Activated CD8-positive, alpha-beta memory T cell treated with anti-CD3 and anti-CD28 coated beads, Interleukin-2, amount 50 U/mL, for 48 hours (primary cell): ENCODE measurements around the gene DNASE1.
"Not testable (repeated sequence)": the region's sequence is repeated elsewhere in the genome, so short reads cannot be mapped to it uniquely, and the experiment has no call there.

Experiments
- DNase-seq: peaks from one replicate; pipeline ENCODE4 v3.0.0-alpha.2; 2020

DNASE1 gene, protein sequence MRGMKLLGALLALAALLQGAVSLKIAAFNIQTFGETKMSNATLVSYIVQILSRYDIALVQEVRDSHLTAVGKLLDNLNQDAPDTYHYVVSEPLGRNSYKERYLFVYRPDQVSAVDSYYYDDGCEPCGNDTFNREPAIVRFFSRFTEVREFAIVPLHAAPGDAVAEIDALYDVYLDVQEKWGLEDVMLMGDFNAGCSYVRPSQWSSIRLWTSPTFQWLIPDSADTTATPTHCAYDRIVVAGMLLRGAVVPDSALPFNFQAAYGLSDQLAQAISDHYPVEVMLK

DNA sequence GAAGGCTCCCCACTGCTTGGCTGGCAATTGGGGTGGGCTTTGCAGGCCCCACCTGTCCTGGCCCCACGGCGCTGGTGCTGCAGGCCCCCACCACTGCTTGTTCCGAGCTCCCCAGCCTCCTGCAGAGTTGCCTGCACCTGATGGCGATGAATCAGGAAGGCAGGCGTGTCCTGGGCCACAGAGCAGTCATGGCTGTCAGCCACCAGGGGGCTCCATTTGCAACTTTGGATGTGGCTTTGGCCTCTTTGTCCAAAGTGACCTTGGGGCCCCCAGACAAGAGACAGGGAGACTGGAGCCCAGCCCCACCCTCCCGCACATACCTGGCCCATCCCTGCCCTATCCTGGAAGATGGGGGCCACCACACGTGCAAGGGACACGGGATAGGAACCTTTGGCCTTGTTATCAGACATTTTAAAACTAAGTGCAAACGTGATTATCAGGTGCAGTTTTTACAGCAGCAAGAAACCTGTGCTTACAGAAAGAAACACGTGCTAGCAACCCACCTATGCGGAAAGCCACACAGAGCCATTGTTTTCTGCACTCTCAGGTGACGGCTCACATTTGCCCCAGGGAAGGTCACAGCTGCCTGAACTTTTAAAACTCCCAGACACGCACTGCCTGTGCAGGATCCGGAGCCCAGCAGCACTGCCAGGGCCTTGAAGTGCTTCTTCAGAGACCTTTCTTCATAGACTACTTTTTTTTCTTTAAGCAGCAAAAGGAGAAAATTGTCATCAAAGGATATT, at the start of gene DNASE1:
TSS of gene DNASE1 (plus strand) at position 443 of the 743 bp plus-strand sequence. CDS start 683 bp downstream, outside the sequence.
- peak; percentile 79 for DNase-seq

DNA sequence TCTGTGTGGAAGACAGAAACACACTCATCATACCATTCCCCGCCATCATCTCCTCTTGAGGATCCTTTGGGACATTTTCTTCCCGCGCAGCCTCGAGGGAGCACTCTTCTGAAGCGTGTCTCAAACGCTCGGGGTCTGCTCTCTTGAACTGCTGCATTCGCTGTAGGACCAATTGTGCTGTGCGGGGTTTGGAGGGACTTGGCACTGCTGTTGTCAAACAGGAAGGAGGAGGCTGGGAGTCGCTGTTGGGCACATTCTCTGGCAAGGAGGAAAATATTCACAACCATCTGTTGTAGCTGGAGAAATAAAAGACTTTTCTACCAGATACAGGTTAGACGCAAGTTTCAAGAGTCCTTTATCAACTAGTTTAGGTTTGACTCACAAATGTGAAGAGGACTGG, 48.0 kb upstream of the DNASE1 start:
- no peak for DNase-seq

- DNase-seq = no peak
Measured at GRCh38 chr16:3607161-3607560, 47.3 kb upstream of the DNASE1 start.

DNA sequence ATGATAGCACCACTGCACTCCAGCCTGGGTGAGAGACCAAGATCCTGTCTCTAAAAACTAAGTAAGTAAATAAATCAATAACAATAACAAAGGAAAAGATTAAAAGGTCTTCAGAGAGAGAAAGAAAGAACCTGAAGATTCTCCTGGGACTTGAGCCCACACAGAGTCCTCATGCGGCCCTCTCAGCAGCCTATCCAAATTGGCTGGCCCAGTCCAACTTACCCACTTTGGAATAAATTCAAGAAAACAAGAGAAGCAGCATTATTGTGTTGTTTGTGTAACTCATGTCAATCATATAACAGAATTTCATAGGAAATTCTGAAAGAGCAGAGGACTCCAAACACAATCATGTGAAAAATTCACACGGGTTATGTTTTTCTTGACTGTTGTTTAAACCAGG, 46.9 kb upstream of the DNASE1 start:
- no peak for DNase-seq

GRCh38 chr16:3608069-3608468, 46.4 kb upstream of the DNASE1 start:
- DNase-seq = no peak

DNA sequence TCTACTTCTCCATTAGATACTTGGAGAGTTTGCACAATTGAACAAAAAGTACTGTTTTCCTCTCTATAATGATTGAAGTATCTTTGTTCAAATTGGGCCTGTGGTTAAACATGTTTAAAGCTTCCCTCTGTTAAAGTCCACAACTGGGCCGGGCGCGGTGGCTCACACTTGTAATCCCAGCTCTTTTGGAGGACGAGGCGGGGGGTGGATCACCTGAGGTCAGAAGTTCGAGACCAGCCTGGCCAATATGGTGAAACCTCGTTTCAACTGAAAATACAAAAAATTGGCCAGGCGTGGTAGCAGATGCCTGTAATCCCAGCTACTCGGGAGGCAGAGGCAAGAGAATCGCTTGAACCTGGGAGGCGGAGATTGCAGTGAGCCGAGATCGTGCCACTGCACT, 45.5 kb upstream of the DNASE1 start:
- not testable (repeated sequence) for DNase-seq

GRCh38 chr16:3609895-3610697, 44.4 kb upstream of the DNASE1 start:
- DNase-seq = no peak

- DNase-seq = no peak
Measured at GRCh38 chr16:3610698-3611145, 43.8 kb upstream of the DNASE1 start.

GRCh38 chr16:3611146-3611975, 43.1 kb upstream of the DNASE1 start, which contains the start of gene SLX4:
TSS of gene SLX4 (minus strand) at chr16:3611606. CDS start at chr16:3608964, 2,642 bp downstream.
- DNase-seq = peak; percentile 96

DNA sequence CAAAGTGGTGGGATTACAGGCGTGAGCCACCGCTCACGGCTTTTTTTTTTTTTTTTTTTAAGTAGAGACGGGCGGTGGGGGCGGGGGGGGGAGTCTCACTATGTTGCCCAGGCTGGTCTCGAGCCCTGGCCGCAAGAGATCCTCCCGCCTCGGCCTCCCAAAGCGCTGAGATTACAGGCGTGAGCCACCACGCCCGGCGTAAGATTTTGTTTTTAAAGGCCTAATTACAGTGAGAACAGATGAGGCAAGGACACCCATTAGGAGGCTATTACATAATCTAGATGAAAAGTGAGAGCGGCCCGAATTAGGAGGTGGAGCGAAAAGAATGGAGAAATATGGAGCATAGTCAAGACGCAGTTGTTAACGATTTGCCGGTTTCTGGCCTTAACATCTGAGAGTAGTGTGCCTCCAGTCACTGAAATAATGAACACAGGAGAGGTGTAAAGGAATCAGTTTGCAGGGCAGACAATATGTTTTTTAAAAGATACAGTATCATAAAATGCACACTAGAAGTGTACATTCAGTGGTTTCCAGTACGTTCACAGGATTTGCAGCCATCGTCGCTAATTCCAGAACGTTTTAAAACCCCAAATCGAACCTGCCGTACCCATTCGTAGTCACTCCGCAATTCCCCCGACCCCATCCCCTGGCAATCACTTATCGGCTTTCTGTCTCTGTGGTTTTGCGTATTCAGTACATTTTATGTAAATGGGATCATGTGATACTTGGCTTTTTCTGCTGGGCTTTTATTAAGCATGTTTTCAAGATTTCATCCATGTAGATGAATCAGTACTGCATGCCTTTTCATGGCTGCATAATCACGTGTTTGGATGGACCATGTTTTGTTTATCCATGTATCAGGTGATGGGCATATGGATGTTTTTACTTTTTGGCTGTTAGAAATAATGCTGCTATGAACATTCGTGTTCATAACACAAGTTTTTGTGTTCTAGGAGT, 41.7 kb upstream of the DNASE1 start:
- DNase-seq = no peak

DNA sequence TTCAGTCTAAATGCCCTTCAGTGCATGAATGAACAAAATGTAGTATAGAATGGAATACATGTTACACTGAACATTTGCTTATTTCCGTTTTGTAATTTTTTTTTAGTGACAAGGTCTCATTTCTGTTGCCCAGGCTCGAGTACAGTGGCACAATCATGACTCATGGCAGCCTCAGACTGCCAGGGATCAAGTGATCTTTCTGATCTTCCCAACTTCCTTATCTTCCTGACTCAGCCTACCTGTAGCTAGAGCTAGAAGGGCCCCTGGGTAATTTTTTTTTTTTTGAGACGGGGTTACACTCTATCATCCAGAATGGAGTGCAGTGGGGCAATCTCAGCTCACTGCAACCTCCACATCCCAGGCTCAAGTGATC, 35.7 kb upstream of the DNASE1 start:
- DNase-seq = no peak

DNA sequence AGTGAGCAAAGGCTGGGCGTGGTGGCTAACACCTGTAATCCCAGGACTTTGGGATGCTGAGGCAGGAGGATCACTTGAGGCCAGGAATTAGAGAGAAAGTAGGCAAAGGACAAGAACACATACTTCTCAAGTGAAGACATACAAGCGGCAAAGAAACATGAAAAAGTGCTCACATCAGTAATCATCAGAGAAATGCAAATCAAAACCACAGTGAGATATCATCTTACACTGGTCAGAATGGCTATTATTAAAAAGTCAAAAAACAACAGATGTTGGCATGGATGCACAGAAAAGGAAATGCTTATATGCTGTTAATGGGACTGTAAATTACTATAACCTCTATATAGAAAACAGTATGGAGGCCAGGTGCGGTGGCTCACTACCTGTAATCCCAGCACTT, 30.8 kb upstream of the DNASE1 start:
- DNase-seq = no peak

GRCh38 chr16:3625331-3625730, 29.2 kb upstream of the DNASE1 start:
- DNase-seq = no peak

DNA sequence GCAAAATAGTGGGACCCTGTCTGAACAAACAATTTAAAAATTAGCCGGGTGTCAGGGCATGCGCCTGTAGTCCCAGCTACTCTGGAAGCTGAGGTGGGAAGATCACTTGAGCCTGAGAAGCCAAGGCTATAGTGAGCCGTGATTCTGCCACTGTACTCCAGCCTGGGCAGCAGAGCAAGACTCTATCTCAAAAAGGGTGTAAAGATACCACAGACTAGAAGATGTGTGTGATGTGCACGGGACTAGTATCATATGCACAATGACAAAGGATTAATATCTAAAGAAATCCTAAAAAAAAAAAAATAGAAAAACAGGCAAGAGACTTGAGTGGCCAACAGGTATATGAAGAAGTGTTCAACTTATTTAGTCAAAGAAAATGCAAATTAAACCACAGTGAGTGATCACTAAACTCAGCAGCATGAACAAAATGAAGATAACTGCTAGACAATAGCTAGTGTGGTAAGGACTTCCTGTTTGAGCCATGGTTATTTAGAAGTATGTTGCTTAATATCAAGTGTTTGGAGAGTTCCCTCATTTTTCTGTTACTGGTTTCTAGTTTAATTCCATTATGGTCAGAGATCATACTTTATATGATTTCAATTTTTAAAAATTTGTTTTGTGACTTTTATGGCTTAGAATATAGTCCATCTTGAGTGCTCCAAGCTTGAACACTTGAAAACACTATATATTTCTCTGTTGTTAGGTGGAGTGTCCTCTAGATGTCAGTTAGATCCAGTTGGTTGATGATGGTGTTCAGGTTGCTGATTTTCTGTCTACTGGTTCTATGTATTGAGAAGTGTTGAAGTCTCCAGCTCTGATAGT, 28.4 kb upstream of the DNASE1 start:
- DNase-seq = no peak

- no peak for DNase-seq
Measured at GRCh38 chr16:3637371-3637923, 17.0 kb upstream of the DNASE1 start.

DNA sequence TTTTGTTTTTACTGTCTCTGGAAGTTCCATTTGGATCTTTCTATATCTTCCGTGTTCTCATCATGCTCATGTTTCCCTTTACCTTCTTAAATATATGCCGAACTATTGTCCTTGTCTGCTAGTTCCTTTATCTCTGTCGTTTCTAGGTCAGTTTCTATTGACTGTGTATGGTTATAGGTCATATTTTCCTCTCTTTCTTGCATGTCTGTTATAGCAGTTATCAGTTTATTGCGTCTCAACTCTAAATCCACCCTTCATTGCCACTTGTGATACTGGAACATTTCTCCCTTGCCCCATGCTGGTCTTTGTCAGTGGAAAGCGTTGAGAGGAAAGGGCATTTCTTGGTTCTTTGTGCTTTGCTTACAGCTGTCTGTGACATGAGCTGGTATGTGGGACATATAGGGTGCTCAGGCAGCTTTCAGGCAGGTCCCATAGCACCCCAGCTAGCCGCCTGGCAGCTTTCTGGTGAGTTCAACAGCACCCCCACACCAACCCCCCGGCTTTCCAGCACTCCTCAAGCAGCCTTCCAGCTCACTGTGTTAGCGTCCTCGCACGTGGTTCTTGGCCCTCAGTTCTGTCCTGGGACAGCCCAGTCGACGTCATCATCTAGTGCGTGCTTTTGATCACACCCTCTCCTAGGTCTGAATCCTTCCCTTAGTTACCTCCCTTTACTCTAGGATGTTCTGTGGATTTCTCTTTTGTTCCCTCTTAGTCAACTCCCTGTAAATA, 15.4 kb upstream of the DNASE1 start:
- DNase-seq = no peak

DNA sequence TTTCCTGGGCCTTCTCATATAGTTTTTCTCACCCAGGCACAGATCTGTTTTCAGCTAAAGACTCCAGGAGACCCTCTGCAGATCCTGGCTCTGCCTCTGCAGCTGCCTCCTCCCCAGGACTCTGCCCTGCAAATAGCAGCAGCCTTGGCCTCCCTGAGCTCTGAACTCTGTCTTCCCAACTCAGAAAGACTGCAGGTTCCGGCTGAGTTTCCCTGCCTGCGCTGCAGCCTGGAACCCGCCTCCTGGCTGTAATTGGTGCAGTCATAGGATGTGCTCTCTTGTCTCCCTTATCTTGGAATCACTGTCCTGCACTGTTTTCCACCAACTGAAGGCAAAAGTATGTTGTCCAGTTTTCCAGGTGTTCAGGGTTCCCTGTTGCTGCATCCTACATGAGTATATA, 14.3 kb upstream of the DNASE1 start:
- no peak for DNase-seq

GRCh38 chr16:3640632-3641501, 13.6 kb upstream of the DNASE1 start:
- DNase-seq = no peak
